Thyroid gland (tissue), 4 donors: ENCODE results near the gene C10orf62. TPM values are rescaled to one million over a fixed set of nuclear protein-coding genes. Genes with fewer than 3 reads are reported as not detected.
A peak's percentile ranks its signal among the peaks of the same experiment; 100 is the strongest.

Source experiments
- DNase-seq, 2 donors: peaks; one replicate each; pipeline ENCODE4 v3.0.0-alpha.2; 2019
- H3K27ac ChIP-seq, 3 donors: fragments of 200-600 bp; sonication (generic); 1 replicate in 2 of 3; 2 replicates in 1 of 3; pipeline ENCODE4 v1.5.1; 2016 to 2019; ENCODE audit warnings: mild to moderate bottlenecking in 1 of 3, moderate library complexity in 1 of 3
- H3K27me3 ChIP-seq: fragments of 200-600 bp; sonication (generic); one replicate; pipeline ENCODE4 v1.5.1; 2019
- H3K36me3 ChIP-seq, 2 donors: fragments of 200-600 bp; sonication (generic); one replicate each; pipeline ENCODE4 v1.5.1; 2016 to 2019
- H3K4me1 ChIP-seq, 2 donors: fragments of 200-600 bp; sonication (generic); one replicate each; pipeline ENCODE4 v1.5.1; 2017 to 2019
- H3K4me3 ChIP-seq, 3 donors: fragments of 200-600 bp; sonication (generic); replicated peaks in 1 of 3; 1 replicate in 2 of 3; 2 replicates in 1 of 3; pipeline ENCODE4 v1.5.1; 2016; ENCODE audit warnings: mild to moderate bottlenecking in 1 of 3
- H3K9me3 ChIP-seq: fragments of 200-600 bp; sonication (generic); one replicate; pipeline ENCODE4 v1.5.1; 2017
- POLR2A ChIP-seq, 2 donors: fragments of 450-650 bp; IDR thresholded peaks; one replicate each; pipeline ENCODE4 v1.6.1; 2017; ENCODE audit warnings: antibody characterized with exemption in 2 of 2, mild to moderate bottlenecking in 2 of 2, moderate library complexity in 1 of 2
- WGBS, 2 donors: methylation state at CpG; one replicate each; pipeline ENCODE4 v1.1.5; 2017; 5-methylcytosine and 5-hydroxymethylcytosine counted together
- intact Hi-C: fragments of 100-400 bp; cut with DNase I; formaldehyde crosslinking; loops from one replicate; pipeline ENCODE4 v1.15.1; 2023
- total RNA-seq, 4 donors: library from RNA; depleted of rRNA; stranded (reverse); fragments of >200 nt; gene quantifications; one replicate each; pipeline ENCODE4 v1.2.3, GENCODE V29; 2016
- TF ChIP-seq, protein P1 (sequence below), 6 experiments: fragments of 200-600 bp in 3 of 6; fragments of 450-650 bp in 3 of 6; sonication (generic) in 3 of 6; IDR thresholded peaks; one replicate each; pipeline ENCODE4 v1.5.1; 2016 to 2019; ENCODE audit warnings: antibody characterized with exemption in 6 of 6, mild to moderate bottlenecking in 2 of 6, inconsistent platforms in 1 of 6, moderate library complexity in 1 of 6

Gene C10orf62
- total RNA-seq, 4 donors from 2014 or later = 1.0 to 1.1 TPM; not detected in 2

DNA sequence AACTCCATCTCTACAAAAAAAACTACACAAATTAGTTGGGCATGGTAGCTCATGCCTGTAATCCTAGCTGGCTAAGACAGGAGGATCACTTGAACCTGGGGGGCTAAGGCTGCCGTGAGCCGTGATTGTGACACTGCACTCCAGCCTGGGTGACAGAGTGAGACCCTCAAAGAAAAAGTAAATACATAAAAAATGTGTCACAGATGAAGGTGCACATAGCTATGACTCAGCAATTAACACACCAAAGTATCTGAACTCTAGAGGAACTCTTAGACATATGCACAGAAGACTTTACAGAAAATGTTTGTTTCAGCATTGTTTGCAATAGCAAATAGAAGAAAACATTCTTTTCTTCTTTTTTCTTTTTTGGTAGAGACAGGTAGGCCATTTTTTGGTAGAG, 8.3 kb downstream of the C10orf62 start:
- intact Hi-C loops = no loop called here
- DNase-seq = no peak
- Histone ChIP-seq H3K36me3 (no peaks in the 10 kb centered on the region), H3K4me3 (no peak overlapping the region), H3K9me3 (no peaks in the 10 kb centered on the region), H3K27me3 (no peaks in the 10 kb centered on the region), H3K4me1 (peaks cover 0 to 15% of the 10 kb centered on the region in 2 donors), H3K27ac (peak overlapping the region in 2 of 3 donors; percentile 17 to 37)
- no peak for TF ChIP-seq POLR2A (IDR thresholded peaks at IDR 0.05)
- TF ChIP-seq, protein P1, sequence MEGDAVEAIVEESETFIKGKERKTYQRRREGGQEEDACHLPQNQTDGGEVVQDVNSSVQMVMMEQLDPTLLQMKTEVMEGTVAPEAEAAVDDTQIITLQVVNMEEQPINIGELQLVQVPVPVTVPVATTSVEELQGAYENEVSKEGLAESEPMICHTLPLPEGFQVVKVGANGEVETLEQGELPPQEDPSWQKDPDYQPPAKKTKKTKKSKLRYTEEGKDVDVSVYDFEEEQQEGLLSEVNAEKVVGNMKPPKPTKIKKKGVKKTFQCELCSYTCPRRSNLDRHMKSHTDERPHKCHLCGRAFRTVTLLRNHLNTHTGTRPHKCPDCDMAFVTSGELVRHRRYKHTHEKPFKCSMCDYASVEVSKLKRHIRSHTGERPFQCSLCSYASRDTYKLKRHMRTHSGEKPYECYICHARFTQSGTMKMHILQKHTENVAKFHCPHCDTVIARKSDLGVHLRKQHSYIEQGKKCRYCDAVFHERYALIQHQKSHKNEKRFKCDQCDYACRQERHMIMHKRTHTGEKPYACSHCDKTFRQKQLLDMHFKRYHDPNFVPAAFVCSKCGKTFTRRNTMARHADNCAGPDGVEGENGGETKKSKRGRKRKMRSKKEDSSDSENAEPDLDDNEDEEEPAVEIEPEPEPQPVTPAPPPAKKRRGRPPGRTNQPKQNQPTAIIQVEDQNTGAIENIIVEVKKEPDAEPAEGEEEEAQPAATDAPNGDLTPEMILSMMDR (IDR thresholded peaks at IDR 0.05) = no peak
- WGBS, 2 donors = 86 to 90% methylated on average over 2 of the region's 2 CpGs

DNA sequence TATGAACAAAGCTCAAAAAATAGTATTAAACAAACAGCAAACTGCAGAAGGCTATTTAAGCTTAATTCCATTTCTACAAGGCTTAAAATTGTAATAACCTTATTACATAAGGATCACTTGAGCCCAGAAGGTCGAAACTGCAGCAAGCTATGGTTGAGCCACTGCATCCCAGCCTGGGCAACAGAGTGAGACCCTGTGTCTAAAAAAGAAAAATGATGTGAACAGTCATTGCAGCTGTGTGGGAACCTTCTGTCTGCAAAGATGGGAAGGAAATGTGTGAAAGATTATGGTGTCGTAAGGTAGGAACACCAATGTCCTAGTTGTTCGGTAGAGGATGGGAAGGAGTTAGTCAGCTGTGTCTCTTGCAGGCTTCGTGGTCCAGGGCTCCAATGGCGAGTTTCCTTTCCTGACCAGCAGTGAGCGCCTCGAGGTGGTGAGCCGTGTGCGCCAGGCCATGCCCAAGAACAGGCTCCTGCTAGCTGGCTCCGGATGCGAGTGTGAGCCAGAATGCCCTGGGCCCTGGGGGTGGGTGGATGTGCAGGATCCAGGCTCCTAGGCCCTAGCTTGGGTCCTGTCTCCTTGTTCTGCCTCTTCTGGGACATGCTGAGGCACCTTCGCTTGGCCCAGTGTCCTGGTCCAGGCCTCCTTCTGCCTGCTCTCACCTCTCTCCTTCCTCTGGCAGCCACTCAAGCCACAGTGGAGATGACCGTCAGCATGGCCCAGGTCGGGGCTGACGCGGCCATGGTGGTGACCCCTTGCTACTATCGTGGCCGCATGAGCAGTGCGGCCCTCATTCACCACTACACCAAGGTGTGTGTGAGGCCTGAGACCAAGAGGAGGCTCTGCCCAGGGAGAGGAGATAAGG, 9.1 kb downstream of the C10orf62 start:
- H3K4me3 ChIP-seq = no peak overlapping the region
- H3K36me3 ChIP-seq = no peaks in the 10 kb centered on the region
- TF ChIP-seq, protein P1 (IDR thresholded peaks at IDR 0.05) = no peak
- TF ChIP-seq POLR2A (IDR thresholded peaks at IDR 0.05) = no peak
- H3K27ac ChIP-seq = no peak overlapping the region
- H3K27me3 ChIP-seq = no peaks in the 10 kb centered on the region
- H3K4me1 ChIP-seq = peaks cover 0 to 15% of the 10 kb centered on the region in 2 donors
- H3K9me3 ChIP-seq = no peaks in the 10 kb centered on the region
- 90 to 95% methylated on average over 19 of the region's 19 CpGs for WGBS, 2 donors
- DNase-seq = no peak
- intact Hi-C loops = no loop called here

DNA sequence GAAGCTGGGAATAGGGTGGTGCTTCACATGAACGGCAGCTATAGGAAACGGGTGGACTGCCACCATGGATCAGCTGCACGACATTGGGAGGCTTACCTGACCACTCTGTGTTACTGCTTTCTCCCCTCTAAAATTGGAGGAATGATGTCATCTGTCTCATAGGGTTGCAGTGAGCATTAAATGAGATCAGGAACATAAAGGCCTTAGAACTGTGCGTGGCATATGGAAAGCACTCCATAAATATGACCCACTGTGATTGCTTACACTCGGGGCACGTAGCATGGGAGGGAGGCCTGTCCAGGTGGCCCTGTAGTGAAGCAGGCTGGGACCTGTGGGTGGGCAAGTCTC, 9.7 kb downstream of the C10orf62 start:
- no peak overlapping the region for H3K27ac ChIP-seq
- WGBS, 2 donors = 87 to 88% methylated on average over 6 of the region's 6 CpGs
- no peaks in the 10 kb centered on the region for H3K9me3 ChIP-seq
- intact Hi-C loops = no loop called here
- H3K27me3 ChIP-seq = no peaks in the 10 kb centered on the region
- DNase-seq = no peak
- no peaks in the 10 kb centered on the region for H3K36me3 ChIP-seq
- H3K4me1 ChIP-seq = peaks cover 0 to 15% of the 10 kb centered on the region in 2 donors
- TF ChIP-seq, protein P1 (IDR thresholded peaks at IDR 0.05) = no peak
- TF ChIP-seq POLR2A (IDR thresholded peaks at IDR 0.05) = no peak
- no peak overlapping the region for H3K4me3 ChIP-seq

DNA sequence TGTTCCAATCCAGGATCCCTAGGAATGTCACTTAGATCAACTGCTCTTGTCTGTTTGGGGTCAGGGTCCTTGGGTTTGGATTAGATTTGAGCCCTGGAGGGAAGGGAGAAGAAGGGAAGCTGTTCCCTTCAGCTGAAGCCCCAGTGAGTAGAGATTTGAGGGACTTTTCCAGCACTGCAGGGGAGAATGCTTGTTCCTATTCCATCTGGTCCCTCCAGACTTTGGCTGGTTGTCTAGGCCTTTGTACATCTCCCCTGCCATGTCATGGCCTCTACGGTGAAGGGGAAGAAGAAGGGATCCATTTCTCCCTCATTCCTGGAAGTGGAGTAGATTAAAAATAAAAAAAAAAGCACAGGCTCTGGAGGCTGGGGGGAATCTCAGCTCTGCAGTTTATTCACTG, 11.1 kb downstream of the C10orf62 start:
- 82 to 90% methylated on average over 1 of the region's 1 CpG for WGBS, 2 donors
- Histone ChIP-seq H3K36me3 (no peaks in the 10 kb centered on the region), H3K27me3 (no peaks in the 10 kb centered on the region), H3K27ac (no peak overlapping the region), H3K4me1 (peaks cover 0 to 12% of the 10 kb centered on the region in 2 donors), H3K4me3 (no peak overlapping the region), H3K9me3 (no peaks in the 10 kb centered on the region)
- TF ChIP-seq, protein P1 (IDR thresholded peaks at IDR 0.05) = no peak
- no peak for TF ChIP-seq POLR2A (IDR thresholded peaks at IDR 0.05)
- intact Hi-C loops = no loop called here
- no peak for DNase-seq
